ENCODE measurements around the gene LINC00305.
A peak's percentile ranks its signal among the peaks of the same experiment; 100 is the strongest.

The LINC00305 gene

GRCh38 chr18:64082513-64082912, 66.4 kb downstream of the LINC00305 start:
- H3K27ac ChIP-seq: no peak overlapping the region
- TF ChIP-seq ZFX (IDR thresholded peaks at IDR 0.05; ENCODE audit: borderline replicate concordance) (no peak), CTCF (IDR thresholded peaks at IDR 0.05) (no peak)

GRCh38 chr18:64082054-64082453, 66.8 kb downstream of the LINC00305 start:
- TF ChIP-seq CTCF (IDR thresholded peaks at IDR 0.05) (0 out of 2 replicates have a peak, but pooled peaks have one; percentile 13), ZFX (IDR thresholded peaks at IDR 0.05; ENCODE audit: borderline replicate concordance) (no peak)
- H3K27ac ChIP-seq: no peak overlapping the region

- H3K27ac ChIP-seq: no peak overlapping the region
- TF ChIP-seq ZFX (IDR thresholded peaks at IDR 0.05; ENCODE audit: borderline replicate concordance) (no peak), CTCF (IDR thresholded peaks at IDR 0.05) (no peak)
Measured at GRCh38 chr18:64073971-64074370, 74.9 kb downstream of the LINC00305 start.

- no peak overlapping the region for H3K27ac ChIP-seq
- TF ChIP-seq CTCF (IDR thresholded peaks at IDR 0.05): no peak
- TF ChIP-seq ZFX (IDR thresholded peaks at IDR 0.05; ENCODE audit: borderline replicate concordance): no peak
Measured at GRCh38 chr18:64055019-64055418, 93.9 kb downstream of the LINC00305 start.

GRCh38 chr18:64053246-64053645, 95.6 kb downstream of the LINC00305 start:
- no peak for TF ChIP-seq CTCF (IDR thresholded peaks at IDR 0.05)
- TF ChIP-seq ZFX (IDR thresholded peaks at IDR 0.05; ENCODE audit: borderline replicate concordance): no peak

GRCh38 chr18:64052772-64053171, 96.1 kb downstream of the LINC00305 start:
- H3K27ac ChIP-seq: no peak overlapping the region
- TF ChIP-seq ZFX (IDR thresholded peaks at IDR 0.05; ENCODE audit: borderline replicate concordance) (no peak), CTCF (IDR thresholded peaks at IDR 0.05) (no peak)

More at GRCh38 chr18:64053246-64053645, 95.6 kb downstream of the LINC00305 start:
- H3K27ac ChIP-seq: no peak overlapping the region

GRCh38 chr18:64044616-64045015, 104.3 kb downstream of the LINC00305 start:
- TF ChIP-seq CTCF (IDR thresholded peaks at IDR 0.05): no peak
- TF ChIP-seq ZFX (IDR thresholded peaks at IDR 0.05; ENCODE audit: borderline replicate concordance): no peak
- no peak overlapping the region for H3K27ac ChIP-seq
